ENCODE results near the gene NFIB. TPM values are rescaled to one million over a fixed set of nuclear protein-coding genes. Genes with fewer than 3 reads are reported as not detected.

Gene NFIB
- total RNA-seq, 6 experiments from 2014 or later, result 0.69 to 6.2 (median 4.4) TPM

DNA sequence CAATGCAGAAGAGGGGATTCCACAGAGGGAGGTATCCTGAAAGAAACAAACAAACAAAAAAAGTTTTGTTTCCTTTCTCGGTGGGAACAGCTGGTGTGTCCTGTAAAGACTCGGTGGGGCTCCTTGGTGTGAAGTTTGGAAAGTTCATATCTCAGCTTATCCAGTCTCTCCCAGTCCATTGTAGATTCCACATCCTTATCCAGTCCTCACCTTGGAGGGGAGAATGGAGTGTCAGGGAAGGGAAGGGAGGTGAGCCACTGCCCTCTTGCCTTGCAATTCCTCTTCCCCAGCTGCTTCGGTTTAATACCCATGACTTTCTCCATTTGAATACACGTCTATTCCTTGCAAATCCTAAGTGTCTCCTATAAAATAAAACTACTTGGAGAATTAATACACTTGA lies 234.5 kb downstream of the NFIB start:
- TF ChIP-seq, protein P1, sequence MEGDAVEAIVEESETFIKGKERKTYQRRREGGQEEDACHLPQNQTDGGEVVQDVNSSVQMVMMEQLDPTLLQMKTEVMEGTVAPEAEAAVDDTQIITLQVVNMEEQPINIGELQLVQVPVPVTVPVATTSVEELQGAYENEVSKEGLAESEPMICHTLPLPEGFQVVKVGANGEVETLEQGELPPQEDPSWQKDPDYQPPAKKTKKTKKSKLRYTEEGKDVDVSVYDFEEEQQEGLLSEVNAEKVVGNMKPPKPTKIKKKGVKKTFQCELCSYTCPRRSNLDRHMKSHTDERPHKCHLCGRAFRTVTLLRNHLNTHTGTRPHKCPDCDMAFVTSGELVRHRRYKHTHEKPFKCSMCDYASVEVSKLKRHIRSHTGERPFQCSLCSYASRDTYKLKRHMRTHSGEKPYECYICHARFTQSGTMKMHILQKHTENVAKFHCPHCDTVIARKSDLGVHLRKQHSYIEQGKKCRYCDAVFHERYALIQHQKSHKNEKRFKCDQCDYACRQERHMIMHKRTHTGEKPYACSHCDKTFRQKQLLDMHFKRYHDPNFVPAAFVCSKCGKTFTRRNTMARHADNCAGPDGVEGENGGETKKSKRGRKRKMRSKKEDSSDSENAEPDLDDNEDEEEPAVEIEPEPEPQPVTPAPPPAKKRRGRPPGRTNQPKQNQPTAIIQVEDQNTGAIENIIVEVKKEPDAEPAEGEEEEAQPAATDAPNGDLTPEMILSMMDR (IDR thresholded peaks at IDR 0.05), result no peak
- Mint-ChIP-seq H3K27me3 (ENCODE audit: insufficient read depth) (no peaks in the 10 kb centered on the region), H3K4me1 (ENCODE audit: low read depth) (no peaks in the 10 kb centered on the region), H3K27ac (no peak overlapping the region), H3K9me3 (no peaks in the 10 kb centered on the region), H3K4me3 (no peak overlapping the region), H3K36me3 (ENCODE audit: low read depth) (no peaks in the 10 kb centered on the region)
- DNase-seq, result no peak

DNA sequence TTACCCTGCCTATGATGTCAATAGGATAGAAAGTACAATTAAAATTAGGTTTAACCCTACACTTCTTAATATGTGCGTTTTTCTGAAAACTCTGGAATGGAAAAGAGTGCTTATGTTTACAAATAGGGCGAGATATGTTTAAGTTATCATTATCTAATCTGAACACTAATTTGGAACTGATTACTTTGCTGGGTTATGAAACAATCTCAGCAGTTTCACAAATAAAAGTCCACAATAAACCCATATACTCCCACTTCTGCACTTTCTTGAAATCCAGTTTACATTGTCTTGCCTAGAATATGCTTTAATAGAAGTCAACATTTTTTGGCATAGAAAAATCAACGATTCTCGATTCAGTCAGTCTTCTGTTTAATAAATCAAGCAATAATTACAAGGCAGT lies 236.3 kb downstream of the NFIB start:
- Mint-ChIP-seq H3K36me3 (ENCODE audit: low read depth) (no peaks in the 10 kb centered on the region), H3K4me3 (no peak overlapping the region)
- TF ChIP-seq, protein P1 (IDR thresholded peaks at IDR 0.05), result no peak

DNA sequence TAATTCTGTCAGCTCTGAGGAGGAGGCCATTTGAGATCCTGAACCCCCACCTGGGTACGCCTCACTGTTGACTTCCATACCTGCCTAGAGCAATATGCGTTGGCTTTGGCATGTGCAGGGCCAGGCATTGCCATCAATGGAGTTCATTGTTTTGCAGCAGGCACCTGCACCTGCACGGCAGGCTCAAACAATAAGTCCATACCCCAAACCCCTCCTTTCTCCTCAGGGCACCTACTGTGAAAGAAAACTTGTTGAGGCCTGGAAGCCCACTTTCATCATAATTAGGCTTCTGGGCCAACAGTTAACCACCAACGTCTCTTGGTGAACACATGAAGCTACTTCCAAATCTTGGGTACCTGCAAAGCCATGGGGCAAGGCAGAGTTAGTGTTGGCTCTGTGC lies 238.7 kb downstream of the NFIB start:
- no peak for DNase-seq
- H3K4me3 Mint-ChIP-seq, result no peak overlapping the region
- no peak overlapping the region for H3K27ac Mint-ChIP-seq
- TF ChIP-seq, protein P1 (IDR thresholded peaks at IDR 0.05), result no peak
- H3K36me3 Mint-ChIP-seq (ENCODE audit: low read depth), result no peaks in the 10 kb centered on the region
- H3K9me3 Mint-ChIP-seq, result no peaks in the 10 kb centered on the region
- H3K4me1 Mint-ChIP-seq (ENCODE audit: low read depth), result no peaks in the 10 kb centered on the region
- no peaks in the 10 kb centered on the region; the same call in 1 of the 2 replicates for H3K27me3 Mint-ChIP-seq (ENCODE audit: insufficient read depth)

More for the DNA sequence above, 236.3 kb downstream of the NFIB start:
- H3K27me3 Mint-ChIP-seq (ENCODE audit: insufficient read depth), result no peaks in the 10 kb centered on the region; the same call in 1 of the 2 replicates
- no peak for DNase-seq
- no peaks in the 10 kb centered on the region for H3K4me1 Mint-ChIP-seq (ENCODE audit: low read depth)
- no peak overlapping the region for H3K27ac Mint-ChIP-seq
- H3K9me3 Mint-ChIP-seq, result no peaks in the 10 kb centered on the region

DNA sequence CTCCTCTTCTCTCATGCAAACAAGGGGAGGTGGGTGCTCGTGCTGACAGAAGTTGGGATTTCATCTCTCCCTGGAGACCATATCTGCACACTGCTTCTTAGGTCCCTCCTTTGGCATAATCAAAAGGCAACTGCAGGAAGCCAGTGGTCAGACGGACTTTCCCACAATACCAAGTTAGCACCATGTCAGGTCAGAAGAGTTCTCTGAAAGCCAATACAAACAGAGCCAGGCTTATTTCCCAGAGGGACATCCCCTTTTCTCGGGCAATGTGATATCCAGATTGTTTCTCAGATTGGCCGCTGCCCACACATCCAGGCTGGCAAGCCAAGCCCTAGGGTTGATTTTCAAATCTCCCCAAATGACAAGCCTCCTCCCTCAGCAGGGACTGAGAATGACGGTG lies 241.1 kb downstream of the NFIB start:
- no peak overlapping the region for H3K27ac Mint-ChIP-seq
- no peaks in the 10 kb centered on the region for H3K9me3 Mint-ChIP-seq
- H3K27me3 Mint-ChIP-seq (ENCODE audit: insufficient read depth), result no peaks in the 10 kb centered on the region; the same call in 1 of the 2 replicates
- H3K4me3 Mint-ChIP-seq, result no peak overlapping the region
- H3K36me3 Mint-ChIP-seq (ENCODE audit: low read depth), result no peaks in the 10 kb centered on the region
- no peaks in the 10 kb centered on the region for H3K4me1 Mint-ChIP-seq (ENCODE audit: low read depth)
- no peak for DNase-seq
- TF ChIP-seq, protein P1 (IDR thresholded peaks at IDR 0.05), result no peak

DNA sequence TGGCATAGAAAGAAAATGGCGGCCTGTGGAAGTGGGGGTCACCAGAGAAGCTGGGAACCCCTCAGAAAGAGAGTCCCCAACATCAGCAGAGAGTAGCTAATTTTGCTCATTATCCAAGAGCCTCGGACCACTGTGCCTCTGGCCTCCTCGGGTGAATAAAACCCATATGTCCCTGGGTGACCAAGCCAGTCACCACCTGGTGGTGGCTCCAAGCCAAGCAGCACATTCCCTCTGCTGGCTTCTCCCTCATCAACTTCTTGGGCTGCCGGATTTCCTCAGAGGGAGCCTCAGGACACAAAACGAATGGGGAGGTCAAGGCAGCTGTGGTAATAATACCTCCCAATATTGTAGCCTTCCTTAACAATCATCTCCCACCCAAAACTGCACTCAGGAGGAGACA lies 242.5 kb downstream of the NFIB start:
- no peaks in the 10 kb centered on the region for H3K9me3 Mint-ChIP-seq
- TF ChIP-seq, protein P1 (IDR thresholded peaks at IDR 0.05), result no peak
- no peaks in the 10 kb centered on the region for H3K36me3 Mint-ChIP-seq (ENCODE audit: low read depth)

DNA sequence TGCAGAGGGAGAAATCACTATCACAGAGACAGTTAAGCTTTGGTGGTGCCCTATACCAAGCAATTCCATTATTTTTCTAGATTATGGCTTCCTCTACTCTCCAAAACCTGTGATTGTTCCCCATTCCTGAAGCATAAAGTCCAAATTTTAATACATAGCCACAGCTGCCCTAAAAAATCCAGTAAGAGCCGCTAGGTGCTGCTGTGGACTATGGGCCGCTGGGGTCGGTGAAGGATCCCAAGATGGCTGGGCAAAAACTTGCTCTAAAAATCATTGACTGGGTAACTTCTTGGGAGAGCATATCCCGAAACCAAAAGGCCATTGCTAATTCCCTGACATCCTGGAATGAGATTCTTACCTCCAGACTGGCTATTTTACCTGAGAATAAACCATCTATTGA lies 245.3 kb downstream of the NFIB start:
- no peak for DNase-seq
- no peak overlapping the region for H3K4me3 Mint-ChIP-seq
- no peaks in the 10 kb centered on the region; the same call in 1 of the 2 replicates for H3K27me3 Mint-ChIP-seq (ENCODE audit: insufficient read depth)
- H3K4me1 Mint-ChIP-seq (ENCODE audit: low read depth), result no peaks in the 10 kb centered on the region
- no peaks in the 10 kb centered on the region for H3K9me3 Mint-ChIP-seq
- no peaks in the 10 kb centered on the region for H3K36me3 Mint-ChIP-seq (ENCODE audit: low read depth)
- no peak overlapping the region for H3K27ac Mint-ChIP-seq
- TF ChIP-seq, protein P1 (IDR thresholded peaks at IDR 0.05), result no peak

More for the DNA sequence above, 242.5 kb downstream of the NFIB start:
- no peaks in the 10 kb centered on the region for H3K4me1 Mint-ChIP-seq (ENCODE audit: low read depth)
- no peak for DNase-seq
- no peak overlapping the region for H3K4me3 Mint-ChIP-seq
- H3K27me3 Mint-ChIP-seq (ENCODE audit: insufficient read depth), result no peaks in the 10 kb centered on the region; the same call in 1 of the 2 replicates
- H3K27ac Mint-ChIP-seq, result no peak overlapping the region

Measured in HFFc6 (cell line).